ENCODE results near the gene ACMSD.

DNA sequence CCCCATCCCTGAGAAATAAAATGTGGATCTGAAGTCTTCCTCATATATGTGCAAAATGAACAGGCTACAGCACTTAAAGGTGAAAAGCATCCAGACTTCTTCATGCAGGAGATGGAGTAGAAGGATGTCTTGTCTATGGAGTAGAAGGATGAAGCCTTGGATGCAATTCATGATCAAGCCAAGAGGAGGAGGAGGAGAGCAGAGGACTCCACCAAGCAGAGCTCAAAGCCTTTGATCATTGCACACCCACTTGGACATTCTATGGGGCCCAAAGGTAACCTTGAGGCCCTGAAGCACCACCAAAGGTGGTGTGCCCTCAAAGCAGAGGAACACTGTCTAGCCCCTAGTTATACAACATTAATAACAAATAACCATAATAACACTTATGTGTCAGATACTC, 17.3 kb downstream of the ACMSD start:
- TF ChIP-seq, protein P1, sequence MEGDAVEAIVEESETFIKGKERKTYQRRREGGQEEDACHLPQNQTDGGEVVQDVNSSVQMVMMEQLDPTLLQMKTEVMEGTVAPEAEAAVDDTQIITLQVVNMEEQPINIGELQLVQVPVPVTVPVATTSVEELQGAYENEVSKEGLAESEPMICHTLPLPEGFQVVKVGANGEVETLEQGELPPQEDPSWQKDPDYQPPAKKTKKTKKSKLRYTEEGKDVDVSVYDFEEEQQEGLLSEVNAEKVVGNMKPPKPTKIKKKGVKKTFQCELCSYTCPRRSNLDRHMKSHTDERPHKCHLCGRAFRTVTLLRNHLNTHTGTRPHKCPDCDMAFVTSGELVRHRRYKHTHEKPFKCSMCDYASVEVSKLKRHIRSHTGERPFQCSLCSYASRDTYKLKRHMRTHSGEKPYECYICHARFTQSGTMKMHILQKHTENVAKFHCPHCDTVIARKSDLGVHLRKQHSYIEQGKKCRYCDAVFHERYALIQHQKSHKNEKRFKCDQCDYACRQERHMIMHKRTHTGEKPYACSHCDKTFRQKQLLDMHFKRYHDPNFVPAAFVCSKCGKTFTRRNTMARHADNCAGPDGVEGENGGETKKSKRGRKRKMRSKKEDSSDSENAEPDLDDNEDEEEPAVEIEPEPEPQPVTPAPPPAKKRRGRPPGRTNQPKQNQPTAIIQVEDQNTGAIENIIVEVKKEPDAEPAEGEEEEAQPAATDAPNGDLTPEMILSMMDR (IDR thresholded peaks at IDR 0.05): no peak
- no peak for TF ChIP-seq POLR2A (IDR thresholded peaks at IDR 0.05)

Data from lower leg skin (tissue), 3 donors.